A549 (cell line): Measurements from ENCODE around the gene PRSS36. TPM values are rescaled to one million over a fixed set of nuclear protein-coding genes. Genes with fewer than 3 reads are reported as not detected.

Experiments
- ATAC-seq, 2 experiments: fragments of 200-7000 bp in 1 of 2; fragments of >200 bp in 1 of 2; cut with Nextera tagmentation in 1 of 2; cut with Tn5 transposase in 1 of 2; 3 replicates each; pipeline versions ENCODE4 v1.8.0 to v1.9.1; 2018 to 2020; ENCODE audit warnings: mild to moderate bottlenecking in 1 of 2, moderate library complexity in 1 of 2
- CTCF ChIA-PET: fragments of 300-600 bp; sonication (Branson Sonifier 250); formaldehyde crosslinking; extraction: SDS; loops from one replicate; lab custom pipeline; 2021; ENCODE audit warnings: antibody characterized with exemption, inconsistent platforms; lab: Yijun Ruan, JAX
- POLR2A ChIA-PET: fragments of 350-600 bp; formaldehyde crosslinking; extraction: SDS; loops from one replicate; lab custom pipeline; 2021; ENCODE audit warnings: antibody characterized with exemption, inconsistent platforms; lab: Yijun Ruan, JAX
- DNase-seq, 2 experiments: peaks; one replicate each; pipeline versions ENCODE4 v3.0.0 to v3.0.0-alpha.2; 2011 to 2016; ENCODE audit warnings: low read depth in 1 of 2, low spot score in 1 of 2
- FAIRE-seq: peaks from 2 replicates; lab custom pipeline; 2011; peaks lifted over from hg19 to GRCh38; lab: Jason Lieb, UNC
- H3K27ac ChIP-seq, 2 experiments: fragments of >200 bp; sonication (Bioruptor Twin); formaldehyde crosslinking; 3 replicates each; pipeline ENCODE4 v1.5.1; 2016 to 2017
- H3K4me1 ChIP-seq: fragments of >200 bp; sonication (Bioruptor Twin); formaldehyde crosslinking; 3 replicates; pipeline ENCODE4 v1.6.1; 2016
- H3K4me2 ChIP-seq: fragments of >200 bp; sonication (Bioruptor Twin); formaldehyde crosslinking; 3 replicates; pipeline ENCODE4 v1.6.1; 2016
- H3K4me3 ChIP-seq: fragments of >200 bp; sonication (Bioruptor Twin); formaldehyde crosslinking; 3 replicates; pipeline ENCODE4 v1.5.1; 2016
- H3K9me3 ChIP-seq: fragments of >200 bp; sonication (Bioruptor Twin); formaldehyde crosslinking; 3 replicates; pipeline ENCODE4 v1.6.1; 2016
- BHLHE40 ChIP-seq: IDR thresholded peaks from 2 replicates; pipeline ENCODE4 v1.6.1; 2012; ENCODE audit warnings: low read depth, low read length, inconsistent platforms
- CBX2 ChIP-seq: fragments of 200-600 bp; sonication (generic); IDR thresholded peaks from 2 replicates; pipeline ENCODE4 v1.6.1; 2016; ENCODE audit warnings: low read depth, mild to moderate bottlenecking, borderline replicate concordance
- CEBPB ChIP-seq, 2 experiments: fragments of >200 bp in 1 of 2; sonication (Bioruptor Twin) in 1 of 2; formaldehyde crosslinking in 1 of 2; IDR thresholded peaks; 2 replicates each; pipeline ENCODE4 v1.6.1; 2012 to 2016
- CHD2 ChIP-seq: fragments of 150-350 bp; IDR thresholded peaks from 2 replicates; pipeline ENCODE4 v1.6.1; 2014; ENCODE audit warnings: low read length; ENCODE audit not compliant: partially characterized antibody
- E2F6 ChIP-seq: IDR thresholded peaks from 2 replicates; pipeline ENCODE4 v1.6.1; 2012; ENCODE audit warnings: low read depth, borderline replicate concordance
- FOSB ChIP-seq: fragments of 250-450 bp; sonication (Bioruptor Pico); IDR thresholded peaks from 2 replicates; pipeline ENCODE4 v1.5.0; 2020; ENCODE audit warnings: mild to moderate bottlenecking, moderate library complexity
- MAX ChIP-seq: IDR thresholded peaks from 2 replicates; pipeline ENCODE4 v1.6.1; 2012
- NR3C1 ChIP-seq: fragments of >200 bp; sonication (Bioruptor Twin); formaldehyde crosslinking; IDR thresholded peaks from 3 replicates; pipeline ENCODE4 v1.6.1; 2017
- POLR2A ChIP-seq: IDR thresholded peaks from 2 replicates; pipeline ENCODE4 v1.6.1; 2012; ENCODE audit warnings: mild to moderate bottlenecking, low read length
- POLR2AphosphoS2 ChIP-seq: conservative IDR thresholded peaks from 2 replicates; pipeline ENCODE4 v1.6.1; 2012; ENCODE audit warnings: low read length, improper control_type of control experiment, inconsistent platforms
- RAD21 ChIP-seq, 2 experiments: fragments of >200 bp in 1 of 2; sonication (Bioruptor Twin) in 1 of 2; formaldehyde crosslinking in 1 of 2; IDR thresholded peaks in 1 of 2; conservative IDR thresholded peaks in 1 of 2; 2 replicates in 1 of 2; 3 replicates in 1 of 2; pipeline ENCODE4 v1.6.1; 2012 to 2018; ENCODE audit warnings: inconsistent platforms in 1 of 2
- REST ChIP-seq: fragments of 200-600 bp; sonication (generic); IDR thresholded peaks from 2 replicates; pipeline ENCODE4 v1.6.1; 2016; ENCODE audit warnings: antibody characterized with exemption, mild to moderate bottlenecking, moderate library complexity
- RFX5 ChIP-seq: fragments of 450-650 bp; IDR thresholded peaks from 2 replicates; pipeline ENCODE4 v1.7.1; 2014; ENCODE audit warnings: antibody characterized with exemption, mild to moderate bottlenecking, moderate library complexity
- SMC3 ChIP-seq: fragments of >200 bp; sonication (Bioruptor Twin); formaldehyde crosslinking; IDR thresholded peaks from 3 replicates; pipeline ENCODE4 v1.6.1; 2018; ENCODE audit warnings: inconsistent platforms
- SREBF2 ChIP-seq: fragments of 450-650 bp; IDR thresholded peaks from 2 replicates; pipeline ENCODE4 v1.6.1; 2014; ENCODE audit warnings: mild to moderate bottlenecking, moderate library complexity
- USF2 ChIP-seq: fragments of 450-650 bp; IDR thresholded peaks from 2 replicates; pipeline ENCODE4 v1.6.1; 2014; ENCODE audit warnings: antibody characterized with exemption
- ZC3H11A ChIP-seq: fragments of 450-650 bp; IDR thresholded peaks from 2 replicates; pipeline ENCODE4 v1.6.1; 2014; ENCODE audit warnings: antibody characterized with exemption, mild to moderate bottlenecking
- WGBS: methylation state at CpG from one replicate; pipeline ENCODE4 v1.1.6; 2017; ENCODE audit errors: missing lambda C conversion rate; 5-methylcytosine and 5-hydroxymethylcytosine counted together
- polyA plus RNA-seq, 4 experiments: library from polyadenylated mRNA; depleted of rRNA in 3 of 4; stranded (reverse); fragments of >200 nt; fragmentation: RNase III in 1 of 4; extraction: RNeasy Plus Mini Kit Qiagen cat#74134 plus additional on column Dnase treatment in 1 of 4; gene quantifications; 2 replicates in 3 of 4; 3 replicates in 1 of 4; pipeline ENCODE4 v1.2.3, GENCODE V29; 2011 to 2017

Gene PRSS36
- polyA plus RNA-seq, 2 of the 4 experiments (the other 2 are of a cell fraction): 0.41 to 0.75 TPM

- ChIA-PET CTCF (interaction anchor here (1.2 to 2.2 kb wide), 2 partner anchors 10 to 12 kb away, joined by 3 to 16 read pairs; no protein-coding TSS in a partner anchor), POLR2A (interaction anchor here (5.3 kb wide), 1 partner anchor 13 kb away, joined by 31 read pairs; the partner anchor contains the start of gene KAT8)
- Histone ChIP-seq H3K4me1 (peaks cover 14% of the 10 kb centered on the region; the same call in 2 of the 3 replicates), H3K27ac (no peak overlapping the region), H3K4me3 (no peak overlapping the region), H3K9me3 (no peaks in the 10 kb centered on the region), H3K4me2 (no peak overlapping the region)
- no peak for DNase-seq
- ATAC-seq: no peak
- TF ChIP-seq FOSB (CRISPR knock-in tag) (no peak), RFX5 (no peak), MAX (no peak), E2F6 (no peak), ZC3H11A (no peak), USF2 (no peak)
- WGBS: 86% methylated on average over 5 of the region's 10 CpGs
- FAIRE-seq: no peak
Measured at GRCh38 chr16:31130336-31130891, 19.5 kb downstream of the PRSS36 start.

- no peak overlapping the region for H3K27ac ChIP-seq
- H3K4me2 ChIP-seq: no peak overlapping the region
- ChIA-PET CTCF (interaction anchor here (1.0 to 2.8 kb wide), 5 partner anchors 9 to 145 kb away, joined by 3 to 16 read pairs (median 8); partner anchors contain the start of genes FUS and HSD3B7), POLR2A (interaction anchor here (0.7 to 5.3 kb wide), 4 partner anchors 10 to 56 kb away, joined by 3 to 31 read pairs (median 3); partner anchors contain the start of genes KAT8, ZNF646 and ZNF668)
- DNase-seq: no peak
- no peaks in the 10 kb centered on the region for H3K9me3 ChIP-seq
- no peak for ATAC-seq
- 91% methylated on average over 25 of the region's 29 CpGs for WGBS
- FAIRE-seq: no peak
- peaks cover 7% of the 10 kb centered on the region; the same call in 1 of the 3 replicates for H3K4me1 ChIP-seq
- TF ChIP-seq RFX5 (no peak), POLR2AphosphoS2 (no peak), CEBPB (IDR thresholded peaks at IDR 0.05) (no peak), RAD21 (conservative IDR thresholded peaks at IDR 0.05 in 1 of 2, IDR thresholded peaks at IDR 0.05 in 1 of 2) (no peak), REST (no peak), CHD2 (no peak), CBX2 (no peak), SREBF2 (no peak), BHLHE40 (no peak), NR3C1 (no peak), POLR2A (no peak), SMC3 (no peak)
- TF ChIP-seq, all 56 proteins: peak for 0
- no peak overlapping the region for H3K4me3 ChIP-seq
Measured at GRCh38 chr16:31129568-31130335, 20.1 kb downstream of the PRSS36 start.
